ENCODE results near the gene HPS6.
"Not testable (repeated sequence)": the region's sequence is repeated elsewhere in the genome, so short reads cannot be mapped to it uniquely, and the experiment has no call there.

Gene HPS6

DNA sequence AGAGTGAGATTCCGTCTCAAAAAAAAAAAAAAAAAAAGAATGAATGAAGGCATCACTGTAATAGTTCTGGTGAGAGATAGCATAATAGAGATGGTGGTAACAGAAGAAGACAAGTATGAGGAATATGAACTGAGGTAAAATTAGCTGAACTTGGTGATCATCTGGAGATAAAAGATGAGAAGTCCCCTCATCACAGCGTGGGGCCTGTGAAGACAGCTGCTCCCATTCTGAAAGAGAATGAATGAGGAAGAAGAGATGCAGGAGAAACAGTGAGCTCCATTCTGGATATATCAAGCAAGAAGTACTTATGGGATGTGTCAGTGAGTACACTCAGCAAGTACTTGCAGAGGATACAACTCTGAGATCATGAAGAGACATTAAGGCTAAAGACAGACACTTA lies 37.9 kb upstream of the HPS6 start:
- Histone ChIP-seq H3K4me1 (no peaks in the 10 kb centered on the region), H3K36me3 (peaks cover 53 to 97% (median 62%) of the 10 kb centered on the region in 3 donors), H3K9me3 (no peaks in the 10 kb centered on the region), H3K4me3 (no peak overlapping the region), H3K27ac (no peak overlapping the region), H3K27me3 (no peaks in the 10 kb centered on the region)
- TF ChIP-seq, protein P1, sequence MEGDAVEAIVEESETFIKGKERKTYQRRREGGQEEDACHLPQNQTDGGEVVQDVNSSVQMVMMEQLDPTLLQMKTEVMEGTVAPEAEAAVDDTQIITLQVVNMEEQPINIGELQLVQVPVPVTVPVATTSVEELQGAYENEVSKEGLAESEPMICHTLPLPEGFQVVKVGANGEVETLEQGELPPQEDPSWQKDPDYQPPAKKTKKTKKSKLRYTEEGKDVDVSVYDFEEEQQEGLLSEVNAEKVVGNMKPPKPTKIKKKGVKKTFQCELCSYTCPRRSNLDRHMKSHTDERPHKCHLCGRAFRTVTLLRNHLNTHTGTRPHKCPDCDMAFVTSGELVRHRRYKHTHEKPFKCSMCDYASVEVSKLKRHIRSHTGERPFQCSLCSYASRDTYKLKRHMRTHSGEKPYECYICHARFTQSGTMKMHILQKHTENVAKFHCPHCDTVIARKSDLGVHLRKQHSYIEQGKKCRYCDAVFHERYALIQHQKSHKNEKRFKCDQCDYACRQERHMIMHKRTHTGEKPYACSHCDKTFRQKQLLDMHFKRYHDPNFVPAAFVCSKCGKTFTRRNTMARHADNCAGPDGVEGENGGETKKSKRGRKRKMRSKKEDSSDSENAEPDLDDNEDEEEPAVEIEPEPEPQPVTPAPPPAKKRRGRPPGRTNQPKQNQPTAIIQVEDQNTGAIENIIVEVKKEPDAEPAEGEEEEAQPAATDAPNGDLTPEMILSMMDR (IDR thresholded peaks at IDR 0.05): no peak
- no peak for DNase-seq
- intact Hi-C loops (cut with DNase I; ENCODE audit: low total_unique reads): no loop called here

DNA sequence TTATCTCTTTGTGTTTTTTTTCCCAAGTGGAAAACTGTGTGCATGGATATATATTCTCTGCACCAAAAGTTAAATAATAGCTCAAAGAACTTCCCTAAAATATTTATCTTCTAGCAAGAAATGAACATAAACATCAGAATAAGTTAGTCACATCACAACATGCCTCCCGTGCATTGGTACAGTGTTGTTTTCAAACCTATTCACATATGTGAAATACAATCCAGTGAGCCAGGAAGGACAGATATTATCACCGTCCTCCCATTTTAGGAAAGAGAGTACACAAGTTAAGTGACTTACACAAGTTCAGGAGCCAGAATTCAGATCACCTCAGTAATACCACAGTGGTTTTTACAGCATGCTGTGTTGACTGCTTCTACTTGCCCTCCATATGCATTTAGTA lies 31.4 kb upstream of the HPS6 start:
- Histone ChIP-seq H3K36me3 (peaks cover 31 to 91% (median 55%) of the 10 kb centered on the region in 3 donors), H3K27me3 (no peaks in the 10 kb centered on the region), H3K27ac (no peak overlapping the region), H3K9me3 (no peaks in the 10 kb centered on the region), H3K4me3 (no peak overlapping the region), H3K4me1 (no peaks in the 10 kb centered on the region)
- TF ChIP-seq, protein P1 (IDR thresholded peaks at IDR 0.05): no peak
- intact Hi-C loops (cut with DNase I; ENCODE audit: low total_unique reads): no loop called here
- no peak for DNase-seq

DNA sequence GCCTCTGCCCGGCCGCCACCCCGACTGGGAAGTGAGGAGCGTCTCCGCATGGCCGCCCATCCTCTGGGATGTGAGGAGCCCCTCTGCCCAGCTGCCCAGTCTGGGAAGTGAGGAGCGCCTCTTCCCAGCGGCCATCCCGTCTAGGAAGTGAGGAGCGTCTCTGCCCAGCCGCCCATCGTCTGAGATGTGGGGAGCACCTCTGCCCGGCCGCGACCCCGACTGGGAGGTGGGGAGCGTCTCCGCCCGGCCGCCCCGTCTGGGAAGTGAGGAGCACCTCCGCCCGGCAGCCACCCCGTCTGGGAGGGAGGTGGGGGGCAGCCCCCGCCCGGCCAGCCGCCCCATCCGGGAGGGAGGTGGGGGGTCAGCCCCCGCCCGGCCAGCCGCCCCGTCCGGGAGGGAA lies 29.3 kb upstream of the HPS6 start:
- H3K36me3 ChIP-seq: peaks cover 40 to 82% (median 54%) of the 10 kb centered on the region in 3 donors
- DNase-seq; H3K27me3 ChIP-seq; H3K4me3 ChIP-seq; H3K4me1 ChIP-seq; H3K27ac ChIP-seq; H3K9me3 ChIP-seq; intact Hi-C loops (cut with DNase I; ENCODE audit: low total_unique reads): not testable (repeated sequence)

DNA sequence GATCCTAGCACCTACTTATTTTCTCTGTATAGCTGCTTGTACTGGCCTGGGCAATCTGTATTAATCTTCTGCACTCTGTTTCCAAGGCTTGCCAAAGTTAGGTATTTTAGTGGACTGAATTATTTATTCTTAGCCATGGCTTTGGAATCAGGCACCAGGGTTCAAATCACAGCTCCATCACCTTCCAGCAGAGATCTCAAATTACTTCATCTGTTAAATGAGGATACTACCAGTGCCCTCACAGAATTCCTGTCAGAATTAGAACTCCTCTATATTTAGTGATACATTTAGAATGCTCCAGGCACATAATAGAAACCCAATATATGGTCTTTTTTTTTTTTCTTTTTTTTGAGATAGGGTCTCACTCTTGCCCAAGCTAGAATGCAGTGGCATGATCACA lies 26.7 kb upstream of the HPS6 start:
- no peak overlapping the region for H3K27ac ChIP-seq
- TF ChIP-seq, protein P1 (IDR thresholded peaks at IDR 0.05): no peak
- intact Hi-C loops (cut with DNase I; ENCODE audit: low total_unique reads): no loop called here
- H3K9me3 ChIP-seq: no peaks in the 10 kb centered on the region
- H3K36me3 ChIP-seq: peaks cover 21 to 56% (median 43%) of the 10 kb centered on the region in 3 donors
- no peaks in the 10 kb centered on the region for H3K27me3 ChIP-seq
- H3K4me1 ChIP-seq: peaks cover 0 to 7% (median 0%) of the 10 kb centered on the region in 4 donors
- H3K4me3 ChIP-seq: no peak overlapping the region
- no peak for DNase-seq

DNA sequence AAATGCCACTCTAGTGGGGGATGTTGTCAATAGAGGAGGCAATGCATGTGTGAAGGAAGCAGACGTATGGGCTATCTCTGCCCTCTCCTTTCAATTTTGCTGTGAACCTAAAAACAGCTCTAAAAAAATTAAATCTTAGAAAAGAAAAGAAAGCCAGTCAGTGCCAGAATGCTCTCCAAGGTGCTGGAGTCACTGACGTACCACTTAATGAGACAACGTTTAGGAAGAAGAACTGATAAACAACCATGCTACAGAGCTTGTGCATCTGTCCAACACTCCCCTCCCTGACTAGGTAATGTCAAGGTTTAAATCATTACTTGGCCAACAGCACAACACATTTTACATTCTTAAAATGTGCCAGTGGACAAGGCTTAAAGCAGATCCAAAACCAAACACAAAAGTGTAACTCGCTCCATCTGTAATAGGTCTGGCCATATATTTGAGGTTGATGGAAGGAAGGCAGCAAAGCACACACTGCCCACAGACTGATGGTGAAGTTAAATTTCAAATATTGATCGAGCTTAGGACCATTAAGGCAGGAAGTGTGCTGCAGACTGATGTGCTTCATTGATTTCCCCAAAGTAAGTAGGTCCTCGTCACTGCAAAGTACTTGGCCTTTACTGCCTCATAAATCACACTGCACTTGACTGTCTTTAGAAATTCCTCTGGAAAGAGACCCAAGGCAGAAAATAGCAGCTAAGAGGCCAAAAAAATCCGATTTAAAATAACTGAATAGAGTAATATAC lies 24.7 kb upstream of the HPS6 start:
- DNase-seq: no peak
- no peaks in the 10 kb centered on the region for H3K27me3 ChIP-seq
- H3K36me3 ChIP-seq: peaks cover 20 to 36% (median 29%) of the 10 kb centered on the region in 3 donors
- peaks cover 0 to 7% (median 0%) of the 10 kb centered on the region in 4 donors for H3K4me1 ChIP-seq
- no peak overlapping the region for H3K4me3 ChIP-seq
- H3K9me3 ChIP-seq: no peaks in the 10 kb centered on the region
- TF ChIP-seq, protein P1 (IDR thresholded peaks at IDR 0.05): no peak
- no peak overlapping the region for H3K27ac ChIP-seq
- intact Hi-C loops (cut with DNase I; ENCODE audit: low total_unique reads): no loop called here

DNA sequence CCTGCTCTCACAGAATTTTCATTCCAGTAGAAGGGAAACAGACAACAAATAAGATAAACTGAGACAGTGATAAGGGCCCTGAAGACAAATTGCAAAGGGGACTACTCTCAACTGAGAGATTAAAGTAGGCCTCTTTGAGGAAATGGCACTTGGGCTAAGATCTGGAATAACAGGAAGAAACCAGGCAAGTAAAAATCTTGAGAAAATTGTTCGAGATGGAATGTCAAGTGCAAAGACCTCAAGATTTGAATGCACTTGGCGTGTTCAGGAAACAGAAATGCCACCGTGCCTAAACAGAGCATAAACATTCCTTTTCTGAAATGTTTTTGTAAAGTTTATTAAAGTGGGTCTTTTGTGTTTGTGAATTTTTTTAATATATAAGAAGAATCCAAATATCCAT lies 19.9 kb upstream of the HPS6 start:
- Histone ChIP-seq H3K36me3 (no peaks in the 10 kb centered on the region), H3K4me1 (peaks cover 0 to 5% (median 2%) of the 10 kb centered on the region in 4 donors), H3K27ac (no peak overlapping the region), H3K4me3 (no peak overlapping the region), H3K27me3 (no peaks in the 10 kb centered on the region), H3K9me3 (no peaks in the 10 kb centered on the region)
- TF ChIP-seq, protein P1 (IDR thresholded peaks at IDR 0.05): no peak
- no peak for DNase-seq
- intact Hi-C loops (cut with DNase I; ENCODE audit: low total_unique reads): no loop called here

Measured in tibial artery (tissue), 4 donors.